Activated T-cell treated with anti-CD3 and anti-CD28 coated beads, Interleukin-2, amount 50 U/mL, for 4 hours (primary cell): ENCODE results near the gene FBLIM1. TPM values are rescaled to one million over a fixed set of nuclear protein-coding genes. Genes with fewer than 3 reads are reported as not detected.

Experiments used
- ATAC-seq, 2 donors: fragments of 200-7000 bp; cut with Tn5 transposase; one replicate each; pipeline ENCODE4 v1.10.0; 2021
- DNase-seq: peaks from one replicate; pipeline ENCODE4 v3.0.0-alpha.2; 2020
- H3K27me3 Mint-ChIP-seq: one replicate; pipeline ENCODE4 v1.8.0; 2021; ENCODE audit warnings: low read depth, mixed read lengths
- H3K36me3 Mint-ChIP-seq: one replicate; pipeline ENCODE4 v1.8.0; 2022; ENCODE audit warnings: mixed read lengths; ENCODE audit not compliant: insufficient read depth
- H3K4me1 Mint-ChIP-seq: one replicate; pipeline ENCODE4 v1.8.0; 2021; ENCODE audit warnings: low read depth, mixed read lengths
- H3K4me3 Mint-ChIP-seq: one replicate; pipeline ENCODE4 v1.8.0; 2021; ENCODE audit warnings: mild to moderate bottlenecking, moderate library complexity, mixed read lengths
- H3K9me3 Mint-ChIP-seq: one replicate; pipeline ENCODE4 v1.8.0; 2021; ENCODE audit warnings: mixed read lengths
- total RNA-seq, 3 donors: library from RNA; stranded (reverse); gene quantifications; one replicate each; pipeline ENCODE4 v1.2.1, GENCODE V29; 2021

The FBLIM1 gene
- total RNA-seq, result under 1 TPM; 0.16 to 0.48 (median 0.16) TPM

GRCh38 chr1:15758343-15758931 is at the start of gene FBLIM1:
FBLIM1 (plus strand) TSS chr1:15758795; CDS start chr1:15764984, 6,189 bp downstream.
- Mint-ChIP-seq H3K27me3 (peaks cover 46% of the 10 kb centered on the region), H3K4me1 (peaks cover 18% of the 10 kb centered on the region), H3K9me3 (no peaks in the 10 kb centered on the region), H3K4me3 (peak within 1 kb of the TSS; percentile 58), H3K36me3 (no peaks in the 10 kb centered on the region)
- ATAC-seq (peak; percentile 38 to 52), DNase-seq (no peak)

GRCh38 chr1:15709226-15709625 is 49.4 kb upstream of the FBLIM1 start:
- Mint-ChIP-seq H3K27me3 (no peaks in the 10 kb centered on the region), H3K4me1 (peaks cover 4% of the 10 kb centered on the region), H3K9me3 (no peaks in the 10 kb centered on the region), H3K36me3 (peaks cover 4% of the 10 kb centered on the region), H3K4me3 (no peak overlapping the region)
- DNase-seq (no peak), ATAC-seq (no peak)

GRCh38 chr1:15712168-15712567 is 46.4 kb upstream of the FBLIM1 start:
- DNase-seq (no peak), ATAC-seq (no peak)
- Mint-ChIP-seq H3K9me3 (no peaks in the 10 kb centered on the region), H3K4me3 (no peak overlapping the region), H3K27me3 (no peaks in the 10 kb centered on the region), H3K4me1 (no peaks in the 10 kb centered on the region), H3K36me3 (peaks cover 1% of the 10 kb centered on the region)

GRCh38 chr1:15714406-15715136 is 44.0 kb upstream of the FBLIM1 start:
- no peak for DNase-seq
- H3K36me3 Mint-ChIP-seq, result peaks cover 5% of the 10 kb centered on the region
- H3K9me3 Mint-ChIP-seq, result no peaks in the 10 kb centered on the region
- no peak overlapping the region for H3K4me3 Mint-ChIP-seq
- ATAC-seq, result no peak
- H3K4me1 Mint-ChIP-seq, result no peaks in the 10 kb centered on the region
- H3K27me3 Mint-ChIP-seq, result no peaks in the 10 kb centered on the region

- no peaks in the 10 kb centered on the region for H3K27me3 Mint-ChIP-seq
These were observed 41.0 kb upstream of the FBLIM1 start for GRCh38 chr1:15717418-15718125.

GRCh38 chr1:15718199-15718601 is 40.4 kb upstream of the FBLIM1 start:
- peaks cover 8% of the 10 kb centered on the region for H3K36me3 Mint-ChIP-seq

More at GRCh38 chr1:15717418-15718125, 41.0 kb upstream of the FBLIM1 start:
- Mint-ChIP-seq H3K9me3 (no peaks in the 10 kb centered on the region), H3K4me3 (no peak overlapping the region), H3K4me1 (no peaks in the 10 kb centered on the region), H3K36me3 (peaks cover 5% of the 10 kb centered on the region)
- DNase-seq, result no peak
- ATAC-seq, result no peak

GRCh38 chr1:15719381-15720120 is 39.0 kb upstream of the FBLIM1 start:
- ATAC-seq, result no peak
- no peak overlapping the region for H3K4me3 Mint-ChIP-seq
- H3K27me3 Mint-ChIP-seq, result no peaks in the 10 kb centered on the region
- H3K9me3 Mint-ChIP-seq, result no peaks in the 10 kb centered on the region
- DNase-seq, result no peak
- no peaks in the 10 kb centered on the region for H3K4me1 Mint-ChIP-seq
- H3K36me3 Mint-ChIP-seq, result peaks cover 8% of the 10 kb centered on the region

More at GRCh38 chr1:15718199-15718601, 40.4 kb upstream of the FBLIM1 start:
- no peak for ATAC-seq
- Mint-ChIP-seq H3K4me3 (no peak overlapping the region), H3K9me3 (no peaks in the 10 kb centered on the region), H3K4me1 (no peaks in the 10 kb centered on the region), H3K27me3 (no peaks in the 10 kb centered on the region)
- DNase-seq, result no peak

GRCh38 chr1:15720861-15721260 is 37.7 kb upstream of the FBLIM1 start:
- no peaks in the 10 kb centered on the region for H3K9me3 Mint-ChIP-seq
- H3K36me3 Mint-ChIP-seq, result peaks cover 10% of the 10 kb centered on the region
- ATAC-seq, result no peak
- H3K4me1 Mint-ChIP-seq, result no peaks in the 10 kb centered on the region
- no peak for DNase-seq
- no peak overlapping the region for H3K4me3 Mint-ChIP-seq
- H3K27me3 Mint-ChIP-seq, result no peaks in the 10 kb centered on the region

- H3K9me3 Mint-ChIP-seq, result no peaks in the 10 kb centered on the region
- H3K36me3 Mint-ChIP-seq, result peaks cover 14% of the 10 kb centered on the region
- no peaks in the 10 kb centered on the region for H3K4me1 Mint-ChIP-seq
- H3K27me3 Mint-ChIP-seq, result no peaks in the 10 kb centered on the region
- ATAC-seq (no peak), DNase-seq (no peak)
- no peak overlapping the region for H3K4me3 Mint-ChIP-seq
These were observed 36.2 kb upstream of the FBLIM1 start for GRCh38 chr1:15722411-15722810.

GRCh38 chr1:15722836-15723532 is 35.6 kb upstream of the FBLIM1 start:
- Mint-ChIP-seq H3K9me3 (no peaks in the 10 kb centered on the region), H3K27me3 (no peaks in the 10 kb centered on the region), H3K36me3 (peaks cover 14% of the 10 kb centered on the region), H3K4me1 (no peaks in the 10 kb centered on the region), H3K4me3 (no peak overlapping the region)
- ATAC-seq (no peak), DNase-seq (no peak)

GRCh38 chr1:15723631-15724246 is 34.9 kb upstream of the FBLIM1 start:
- ATAC-seq, result no peak
- Mint-ChIP-seq H3K9me3 (no peaks in the 10 kb centered on the region), H3K4me1 (no peaks in the 10 kb centered on the region), H3K36me3 (peaks cover 10% of the 10 kb centered on the region), H3K27me3 (no peaks in the 10 kb centered on the region), H3K4me3 (no peak overlapping the region)
- DNase-seq, result no peak

GRCh38 chr1:15724949-15725880 is 33.4 kb upstream of the FBLIM1 start:
- ATAC-seq (no peak), DNase-seq (no peak)
- Mint-ChIP-seq H3K4me3 (no peak overlapping the region), H3K36me3 (peaks cover 10% of the 10 kb centered on the region), H3K4me1 (no peaks in the 10 kb centered on the region), H3K9me3 (no peaks in the 10 kb centered on the region), H3K27me3 (no peaks in the 10 kb centered on the region)

- H3K36me3 Mint-ChIP-seq, result peaks cover 10% of the 10 kb centered on the region
- H3K27me3 Mint-ChIP-seq, result no peaks in the 10 kb centered on the region
- no peak overlapping the region for H3K4me3 Mint-ChIP-seq
- DNase-seq, result no peak
- H3K9me3 Mint-ChIP-seq, result no peaks in the 10 kb centered on the region
- ATAC-seq, result no peak
- no peaks in the 10 kb centered on the region for H3K4me1 Mint-ChIP-seq
These were observed 32.1 kb upstream of the FBLIM1 start for GRCh38 chr1:15726508-15726907.
